Suprapubic skin (tissue), 4 donors: ENCODE results near the gene HECTD1. TPM values are rescaled to one million over a fixed set of nuclear protein-coding genes. Genes with fewer than 3 reads are reported as not detected.

Experiments
- DNase-seq, 2 donors: peaks; one replicate each; pipeline ENCODE4 v3.0.0-alpha.2; 2019; ENCODE audit warnings: low spot score in 2 of 2
- H3K27ac ChIP-seq: fragments of 200-600 bp; sonication (generic); one replicate; pipeline ENCODE4 v1.5.1; 2019
- H3K27me3 ChIP-seq: fragments of 200-600 bp; sonication (generic); one replicate; pipeline ENCODE4 v1.5.1; 2019
- H3K36me3 ChIP-seq: fragments of 200-600 bp; sonication (generic); one replicate; pipeline ENCODE4 v1.5.1; 2019
- H3K4me1 ChIP-seq: fragments of 200-600 bp; sonication (generic); one replicate; pipeline ENCODE4 v1.5.1; 2019
- H3K4me3 ChIP-seq: fragments of 200-600 bp; sonication (generic); one replicate; pipeline ENCODE4 v1.5.1; 2019; ENCODE audit warnings: mild to moderate bottlenecking
- H3K9me3 ChIP-seq: fragments of 200-600 bp; sonication (generic); one replicate; pipeline ENCODE4 v1.5.1; 2019
- EP300 ChIP-seq: sonication (generic); formaldehyde crosslinking; IDR thresholded peaks from one replicate; pipeline ENCODE4 v1.6.1; 2017; ENCODE audit warnings: antibody characterized with exemption
- POLR2A ChIP-seq, 2 donors: fragments of 450-650 bp; IDR thresholded peaks; one replicate each; pipeline ENCODE4 v1.6.1; 2017; ENCODE audit warnings: antibody characterized with exemption in 2 of 2, mild to moderate bottlenecking in 2 of 2, moderate library complexity in 2 of 2
- POLR2AphosphoS5 ChIP-seq, 3 donors: sonication (generic); formaldehyde crosslinking; IDR thresholded peaks; one replicate each; pipeline ENCODE4 v1.6.1; 2017; ENCODE audit warnings: antibody characterized with exemption in 3 of 3
- WGBS: methylation state at CpG from one replicate; pipeline ENCODE4 v1.1.5; 2018; 5-methylcytosine and 5-hydroxymethylcytosine counted together
- total RNA-seq, 4 donors: library from RNA; depleted of rRNA; stranded (reverse); fragments of >200 nt; gene quantifications; one replicate each; pipeline ENCODE4 v1.1.0, GENCODE V29; 2016
- TF ChIP-seq, protein P1 (sequence below), 2 donors: fragments of 200-600 bp in 1 of 2; fragments of 450-650 bp in 1 of 2; sonication (generic) in 1 of 2; IDR thresholded peaks; one replicate each; pipeline ENCODE4 v1.5.1; 2016 to 2019; ENCODE audit warnings: antibody characterized with exemption in 2 of 2, mild to moderate bottlenecking in 1 of 2, moderate library complexity in 1 of 2

HECTD1 gene
- total RNA-seq, 4 donors from 2014 or later = 197 to 442 (median 271) TPM

DNA sequence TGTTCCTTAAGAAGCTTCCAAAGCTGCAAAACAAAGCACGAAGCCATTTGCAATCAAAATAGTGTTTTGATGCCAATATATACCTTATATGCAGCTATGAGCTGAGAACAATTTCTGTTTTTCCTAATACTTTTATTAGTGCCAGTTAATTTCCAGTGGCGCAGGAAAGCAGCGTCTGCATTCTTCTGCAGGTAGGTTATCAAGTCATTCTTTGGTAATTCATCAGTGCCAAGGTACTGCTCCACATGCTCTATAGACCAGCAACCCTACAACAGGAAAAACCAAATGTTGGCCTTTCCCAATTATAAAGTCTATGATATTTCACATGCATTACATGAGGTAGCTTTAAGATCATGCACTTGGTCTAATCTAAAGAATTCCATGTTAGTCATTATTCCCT, 93.8 kb downstream of the HECTD1 start:
- WGBS = 79% methylated on average over 3 of the region's 3 CpGs
- peaks cover 99% of the 10 kb centered on the region for H3K36me3 ChIP-seq
- TF ChIP-seq, protein P1, sequence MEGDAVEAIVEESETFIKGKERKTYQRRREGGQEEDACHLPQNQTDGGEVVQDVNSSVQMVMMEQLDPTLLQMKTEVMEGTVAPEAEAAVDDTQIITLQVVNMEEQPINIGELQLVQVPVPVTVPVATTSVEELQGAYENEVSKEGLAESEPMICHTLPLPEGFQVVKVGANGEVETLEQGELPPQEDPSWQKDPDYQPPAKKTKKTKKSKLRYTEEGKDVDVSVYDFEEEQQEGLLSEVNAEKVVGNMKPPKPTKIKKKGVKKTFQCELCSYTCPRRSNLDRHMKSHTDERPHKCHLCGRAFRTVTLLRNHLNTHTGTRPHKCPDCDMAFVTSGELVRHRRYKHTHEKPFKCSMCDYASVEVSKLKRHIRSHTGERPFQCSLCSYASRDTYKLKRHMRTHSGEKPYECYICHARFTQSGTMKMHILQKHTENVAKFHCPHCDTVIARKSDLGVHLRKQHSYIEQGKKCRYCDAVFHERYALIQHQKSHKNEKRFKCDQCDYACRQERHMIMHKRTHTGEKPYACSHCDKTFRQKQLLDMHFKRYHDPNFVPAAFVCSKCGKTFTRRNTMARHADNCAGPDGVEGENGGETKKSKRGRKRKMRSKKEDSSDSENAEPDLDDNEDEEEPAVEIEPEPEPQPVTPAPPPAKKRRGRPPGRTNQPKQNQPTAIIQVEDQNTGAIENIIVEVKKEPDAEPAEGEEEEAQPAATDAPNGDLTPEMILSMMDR (IDR thresholded peaks at IDR 0.05) = no peak
- TF ChIP-seq EP300 = no peak
- no peak for TF ChIP-seq POLR2AphosphoS5 (IDR thresholded peaks at IDR 0.05)
- no peak for TF ChIP-seq POLR2A (IDR thresholded peaks at IDR 0.05)

DNA sequence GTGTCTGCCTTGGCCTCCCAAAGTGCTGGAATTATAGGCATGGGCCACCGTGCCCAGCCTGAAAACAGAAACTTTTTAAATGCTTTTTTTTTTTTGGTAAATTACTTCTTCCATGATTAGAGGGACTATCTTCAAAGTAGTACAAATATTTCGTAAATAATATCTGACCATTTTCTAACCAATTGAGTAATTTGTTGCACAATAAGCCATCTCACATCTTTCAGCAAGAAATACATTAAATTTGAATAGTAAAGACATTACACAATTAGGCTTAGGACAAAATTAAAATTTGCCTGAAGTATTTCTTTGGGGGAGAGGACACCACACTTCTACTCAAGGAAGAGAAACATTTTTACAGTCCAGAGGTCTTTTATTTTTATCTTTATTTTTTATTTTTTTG, 96.7 kb downstream of the HECTD1 start:
- H3K4me3 ChIP-seq = no peak overlapping the region
- H3K9me3 ChIP-seq = no peaks in the 10 kb centered on the region
- TF ChIP-seq, protein P1 (IDR thresholded peaks at IDR 0.05) = no peak
- TF ChIP-seq POLR2AphosphoS5 (IDR thresholded peaks at IDR 0.05) = no peak
- no peak for TF ChIP-seq EP300
- no peak for TF ChIP-seq POLR2A (IDR thresholded peaks at IDR 0.05)
- WGBS = over 99% methylated on average over 2 of the region's 2 CpGs
- H3K4me1 ChIP-seq = no peaks in the 10 kb centered on the region
- H3K27ac ChIP-seq = no peak overlapping the region
- no peak for DNase-seq
- H3K27me3 ChIP-seq = no peaks in the 10 kb centered on the region
- H3K36me3 ChIP-seq = peaks cover 94% of the 10 kb centered on the region

More for the DNA sequence above, 93.8 kb downstream of the HECTD1 start:
- Histone ChIP-seq H3K27me3 (no peaks in the 10 kb centered on the region), H3K4me3 (no peak overlapping the region), H3K27ac (no peak overlapping the region), H3K9me3 (no peaks in the 10 kb centered on the region), H3K4me1 (no peaks in the 10 kb centered on the region)
- no peak for DNase-seq

DNA sequence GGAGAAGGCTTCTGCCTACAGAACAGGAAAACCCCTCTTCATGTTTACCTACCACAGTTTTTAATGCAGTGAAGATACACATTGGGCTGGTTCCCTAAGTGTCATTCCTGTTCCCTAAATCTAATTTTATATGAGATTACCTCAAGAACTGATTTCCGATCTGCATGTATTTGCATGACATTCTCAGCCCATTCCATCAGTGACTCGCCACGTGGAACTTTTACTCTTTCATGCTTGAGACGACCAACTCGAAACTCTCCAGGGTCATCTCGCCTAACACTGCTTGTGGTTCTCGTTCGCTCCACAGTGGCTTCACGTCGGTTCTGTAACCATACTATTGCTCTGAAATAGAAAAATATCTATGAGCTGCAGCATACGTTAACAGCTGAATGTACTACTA, 98.3 kb downstream of the HECTD1 start:
- Histone ChIP-seq H3K27ac (no peak overlapping the region), H3K9me3 (no peaks in the 10 kb centered on the region), H3K4me3 (no peak overlapping the region), H3K4me1 (no peaks in the 10 kb centered on the region), H3K27me3 (no peaks in the 10 kb centered on the region), H3K36me3 (peaks cover 95% of the 10 kb centered on the region)
- no peak for DNase-seq
- WGBS = 92% methylated on average over 11 of the region's 11 CpGs
- TF ChIP-seq POLR2A (IDR thresholded peaks at IDR 0.05) (no peak), POLR2AphosphoS5 (IDR thresholded peaks at IDR 0.05) (no peak), EP300 (no peak)
- TF ChIP-seq, protein P1 (IDR thresholded peaks at IDR 0.05) = no peak

DNA sequence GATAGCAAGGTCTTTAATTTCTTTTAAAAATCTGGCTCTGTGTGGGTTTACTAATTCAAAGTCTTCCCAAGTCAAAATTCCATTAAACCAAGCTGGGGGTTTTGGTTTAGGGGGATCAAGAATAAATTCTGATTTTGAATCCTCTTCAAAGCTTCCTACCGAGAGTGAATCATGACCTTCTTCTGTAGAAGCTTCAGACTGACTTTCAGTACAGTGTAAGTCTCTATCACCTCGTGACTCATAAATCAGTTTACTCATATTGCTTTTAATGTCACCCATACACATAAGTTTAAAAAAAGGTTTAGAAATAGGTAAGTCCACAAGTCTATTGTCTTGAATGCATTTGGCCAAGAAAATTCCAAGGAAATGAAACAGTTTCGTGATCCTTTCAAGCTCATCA, 100.8 kb downstream of the HECTD1 start:
- DNase-seq = no peak
- no peaks in the 10 kb centered on the region for H3K4me1 ChIP-seq
- H3K27ac ChIP-seq = no peak overlapping the region
- no peaks in the 10 kb centered on the region for H3K27me3 ChIP-seq
- WGBS = 84% methylated on average over 3 of the region's 3 CpGs
- peaks cover 94% of the 10 kb centered on the region for H3K36me3 ChIP-seq
- TF ChIP-seq, protein P1 (IDR thresholded peaks at IDR 0.05) = no peak
- TF ChIP-seq POLR2A (IDR thresholded peaks at IDR 0.05) (no peak), POLR2AphosphoS5 (IDR thresholded peaks at IDR 0.05) (no peak), EP300 (no peak)
- H3K9me3 ChIP-seq = no peaks in the 10 kb centered on the region
- no peak overlapping the region for H3K4me3 ChIP-seq

DNA sequence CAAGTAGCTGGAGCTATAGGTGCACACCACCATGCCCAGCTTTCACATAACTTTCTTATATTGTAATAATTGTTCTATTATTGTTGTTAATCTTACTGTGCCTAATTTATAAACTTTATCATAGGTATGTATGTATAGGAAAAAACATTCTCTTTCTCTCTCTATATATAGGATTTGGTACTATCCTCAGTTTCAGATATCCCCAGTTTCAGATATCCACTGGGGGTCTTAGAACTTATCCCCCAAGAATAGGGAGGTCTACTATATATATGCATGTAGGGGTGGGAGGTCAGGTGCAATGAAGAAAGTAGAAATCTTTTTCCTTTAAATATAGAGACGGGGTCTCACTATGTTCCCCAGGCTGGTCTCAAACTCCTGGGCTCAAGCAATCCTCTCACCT, 110.5 kb downstream of the HECTD1 start:
- TF ChIP-seq POLR2AphosphoS5 (IDR thresholded peaks at IDR 0.05) (no peak), EP300 (no peak), POLR2A (IDR thresholded peaks at IDR 0.05) (no peak)
- TF ChIP-seq, protein P1 (IDR thresholded peaks at IDR 0.05) = no peak
- 95% methylated on average over 1 of the region's 1 CpG for WGBS
- H3K27me3 ChIP-seq = no peaks in the 10 kb centered on the region
- DNase-seq = no peak
- H3K4me1 ChIP-seq = no peaks in the 10 kb centered on the region
- H3K27ac ChIP-seq = no peak overlapping the region
- no peak overlapping the region for H3K4me3 ChIP-seq
- no peaks in the 10 kb centered on the region for H3K9me3 ChIP-seq
- H3K36me3 ChIP-seq = peaks cover 49% of the 10 kb centered on the region
